Ramos (cell line): Measurements from ENCODE around the gene XRCC1.
"Not testable (repeated sequence)": the region's sequence is repeated elsewhere in the genome, so short reads cannot be mapped to it uniquely, and the experiment has no call there.

Experiments used
- in situ Hi-C: fragments of 300-500 bp; cut with MboI; formaldehyde crosslinking; loops from one replicate; pipeline ENCODE4 v1.14.3; 2022; ENCODE audit warnings: low sequenced_read_pairs; ENCODE audit not compliant: unreplicated experiment

The XRCC1 gene

GRCh38 chr19:43551399-43552197, 23.7 kb downstream of the XRCC1 start:
- in situ Hi-C loops = no loop called here

GRCh38 chr19:43548706-43549105, 26.6 kb downstream of the XRCC1 start:
- in situ Hi-C loops = no loop called here

DNA sequence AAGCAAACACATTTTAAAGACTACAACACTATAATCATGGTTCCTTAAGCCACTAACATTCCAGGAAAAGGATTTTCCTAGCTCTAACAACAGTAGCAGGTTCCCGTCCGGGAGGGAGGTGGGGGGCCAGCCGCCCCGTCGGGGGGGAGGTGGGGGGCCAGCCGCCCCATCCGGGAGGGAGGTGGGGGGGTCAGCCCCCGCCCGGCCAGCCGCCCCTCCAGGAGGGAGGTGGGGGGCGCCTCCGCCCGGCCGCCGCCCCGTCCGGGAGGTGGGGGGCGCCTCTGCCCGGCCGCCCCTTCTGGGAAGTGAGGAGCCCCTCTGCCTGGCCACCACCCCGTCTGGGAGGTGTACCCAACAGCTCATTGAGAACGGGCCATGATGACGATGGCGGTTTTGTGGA, 27.4 kb downstream of the XRCC1 start:
- in situ Hi-C loops = not testable (repeated sequence)

GRCh38 chr19:43546581-43546980, 28.7 kb downstream of the XRCC1 start:
- in situ Hi-C loops = no loop called here

GRCh38 chr19:43545981-43546380, 29.3 kb downstream of the XRCC1 start:
- in situ Hi-C loops = no loop called here

- in situ Hi-C loops = no loop called here
Measured at GRCh38 chr19:43545276-43545675, 30.1 kb downstream of the XRCC1 start.

DNA sequence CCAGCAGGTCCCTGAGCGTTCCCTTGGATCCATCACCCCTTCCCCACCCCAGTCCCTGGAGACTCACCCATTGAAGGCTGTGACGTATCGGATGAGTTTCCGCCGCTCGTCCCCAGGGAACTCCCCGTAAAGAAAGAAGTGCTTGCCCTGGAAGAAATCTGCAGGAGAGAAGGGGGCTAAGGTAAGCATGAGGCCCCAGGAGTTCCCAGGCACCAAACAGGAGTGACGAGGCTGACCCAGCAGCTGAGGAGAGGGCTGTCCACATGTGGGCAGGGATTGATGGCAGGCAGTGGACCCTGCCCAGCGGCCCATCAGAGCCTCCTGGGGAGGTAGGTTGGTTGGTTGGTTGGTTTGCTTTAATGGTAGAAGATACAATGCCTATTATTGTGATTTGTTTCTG, 31.2 kb downstream of the XRCC1 start:
- in situ Hi-C loops = no loop called here

- in situ Hi-C loops = no loop called here
Measured at GRCh38 chr19:43541920-43542650, 33.2 kb downstream of the XRCC1 start.

DNA sequence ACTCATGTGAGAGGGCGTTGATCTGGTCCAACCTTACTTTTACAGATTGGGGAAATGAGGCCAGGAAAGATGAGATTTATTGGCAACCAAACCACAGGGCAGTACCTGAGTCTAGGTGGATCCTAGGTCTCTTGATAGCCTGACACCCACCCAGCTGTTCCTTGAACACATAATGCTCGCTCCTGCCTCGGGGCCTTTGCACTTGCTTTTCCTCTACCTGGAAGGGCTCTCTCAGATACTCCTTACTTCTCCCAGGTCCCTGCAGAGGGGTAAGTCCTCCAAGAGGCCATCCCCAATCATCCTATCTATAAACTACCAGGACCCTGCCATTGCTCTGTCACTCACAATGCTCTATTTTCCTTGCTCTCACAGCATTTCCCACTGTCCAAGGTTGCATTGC, 34.9 kb downstream of the XRCC1 start:
- in situ Hi-C loops = no loop called here

DNA sequence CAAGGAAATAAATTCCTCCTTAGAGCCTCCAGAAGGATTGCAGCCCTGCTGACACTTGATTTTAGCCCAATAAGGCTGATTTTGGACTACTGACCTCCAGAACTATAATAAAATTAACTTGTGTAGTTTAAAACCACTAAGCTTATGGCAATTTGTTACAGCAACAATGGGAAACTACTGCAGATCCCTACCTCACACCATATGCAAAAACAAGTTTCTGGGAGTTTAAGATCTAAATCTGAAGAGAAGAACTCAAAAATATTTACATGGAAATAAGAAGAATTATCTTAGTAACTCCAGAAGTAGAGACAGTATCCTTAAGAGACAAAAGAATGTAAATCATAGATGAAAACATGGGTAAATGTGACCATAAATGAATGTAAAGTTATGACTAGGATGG, 36.4 kb downstream of the XRCC1 start:
- in situ Hi-C loops = no loop called here

- in situ Hi-C loops = no loop called here
Measured at GRCh38 chr19:43534816-43535761, 40.2 kb downstream of the XRCC1 start.

DNA sequence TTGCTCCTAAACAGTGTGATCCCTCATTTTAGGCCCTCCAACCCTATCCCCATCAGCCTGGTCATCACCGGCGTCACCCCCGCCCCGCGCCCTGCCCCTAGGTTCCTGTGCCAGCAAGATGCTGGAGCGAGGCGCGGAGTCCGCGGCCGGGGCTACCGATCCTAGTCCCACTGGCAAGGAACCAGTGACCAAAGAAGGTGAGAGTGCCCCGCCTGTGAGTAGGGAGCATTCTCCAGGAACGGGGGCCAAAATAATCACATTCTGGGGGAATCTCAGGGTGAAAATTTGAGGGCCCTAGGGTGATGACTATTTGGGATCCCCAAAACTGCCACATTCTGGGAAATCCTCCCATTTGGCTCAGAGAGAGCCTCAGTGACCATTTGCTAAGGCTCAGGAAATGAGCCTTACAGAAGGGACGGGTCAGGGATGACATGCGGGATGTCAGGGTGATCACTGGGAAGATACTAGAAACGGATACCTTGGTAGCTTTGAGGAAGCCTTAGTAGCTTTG, 41.0 kb downstream of the XRCC1 start:
- in situ Hi-C loops = no loop called here

GRCh38 chr19:43533546-43534304, 41.6 kb downstream of the XRCC1 start:
- in situ Hi-C loops = no loop called here

DNA sequence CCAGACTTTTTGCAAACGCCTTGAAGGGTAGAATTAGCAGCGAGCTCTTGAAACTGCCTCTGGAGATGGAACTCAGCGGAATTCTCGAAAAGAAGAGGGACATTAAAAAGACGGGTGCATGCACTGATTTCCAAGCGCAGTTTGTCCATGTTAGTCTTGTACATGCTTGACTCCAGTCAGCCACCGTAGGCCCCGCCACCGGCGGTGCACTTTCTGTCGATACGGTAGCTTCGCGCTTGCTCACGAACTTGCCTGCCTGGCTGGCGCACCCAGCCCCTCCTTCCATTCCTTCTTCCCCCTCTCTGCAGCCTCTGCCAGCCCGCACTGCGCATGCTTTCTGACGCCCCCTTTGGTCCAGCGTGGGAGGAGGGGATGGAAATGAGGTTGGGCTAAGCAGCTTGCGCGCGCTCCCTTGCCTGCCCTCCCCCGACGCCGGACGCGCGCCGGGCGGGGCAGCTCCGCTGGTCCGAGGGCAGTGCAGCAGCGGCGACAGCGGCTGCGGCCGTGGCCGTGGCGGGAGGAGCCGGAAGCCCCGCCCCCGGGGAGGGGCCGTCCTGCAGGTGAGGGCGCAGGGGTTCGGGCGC, 42.3 kb downstream of the XRCC1 start, which contains the start of gene ZNF575:
Gene ZNF575, plus strand, starts transcription at position 227 of the 584 bp plus-strand sequence. CDS start 1,235 bp downstream, outside the sequence.
- in situ Hi-C loops = no loop called here

- in situ Hi-C loops = no loop called here
Measured at GRCh38 chr19:43532571-43532961, 42.8 kb downstream of the XRCC1 start.

DNA sequence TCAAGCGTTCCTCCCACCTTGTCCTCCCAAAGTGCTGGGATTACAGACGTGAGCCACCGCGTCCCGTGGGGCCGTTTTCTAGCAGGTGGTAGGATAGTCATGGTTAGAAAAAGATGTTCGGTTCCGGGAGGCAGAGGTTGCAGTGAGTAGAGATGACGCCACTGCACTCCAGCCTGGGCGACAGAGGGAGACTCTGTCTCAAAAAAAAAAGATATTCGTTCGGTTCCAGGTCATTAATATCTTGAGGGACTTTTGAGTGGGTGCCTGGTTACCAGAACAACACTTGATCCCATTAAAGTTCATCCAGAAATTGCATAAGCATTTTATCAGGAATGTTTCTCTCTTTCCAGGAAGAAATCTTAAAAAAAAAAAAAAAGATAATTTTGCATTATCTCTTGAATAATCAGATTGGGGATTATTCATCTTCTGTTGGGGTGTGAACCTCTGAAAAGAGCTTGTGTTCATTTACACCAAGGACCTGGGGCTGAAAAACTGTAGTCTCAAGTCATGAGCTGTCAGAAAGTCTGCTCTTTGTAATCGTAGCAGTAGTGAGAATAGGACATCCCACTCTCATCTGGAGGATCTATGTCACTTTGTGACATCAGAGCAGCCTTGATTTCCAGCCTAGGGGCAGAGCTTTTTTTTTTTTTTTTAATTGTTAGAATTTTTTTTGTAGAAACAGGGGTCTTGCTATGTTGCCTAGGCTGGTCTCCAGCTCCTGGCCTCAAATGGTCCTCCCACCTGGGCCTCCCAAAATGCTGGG, 47.3 kb downstream of the XRCC1 start:
- in situ Hi-C loops = no loop called here

GRCh38 chr19:43526884-43527859, 48.2 kb downstream of the XRCC1 start, which contains the start of gene ETHE1:
Gene ETHE1 (minus strand): TSS chr19:43527201. CDS start chr19:43527177, 24 bp downstream.
- in situ Hi-C loops = no loop called here
